Transverse colon (tissue), 3 donors: ENCODE data around the gene EML6.

Experiments
- POLR2A ChIP-seq: fragments of 450-650 bp; IDR thresholded peaks from one replicate; pipeline ENCODE4 v1.6.1; 2016; ENCODE audit warnings: antibody characterized with exemption, mild to moderate bottlenecking, moderate library complexity
- TF ChIP-seq, protein P1 (sequence below), 5 experiments: fragments of 200-600 bp in 3 of 5; fragments of 450-650 bp in 2 of 5; sonication (generic) in 3 of 5; IDR thresholded peaks; 1 replicate in 2 of 5; 2 replicates in 3 of 5; pipeline ENCODE4 v1.5.1; 2016 to 2017; ENCODE audit warnings: antibody characterized with exemption in 5 of 5, inconsistent platforms in 3 of 5, mild to moderate bottlenecking in 2 of 5, moderate library complexity in 1 of 5

DNA sequence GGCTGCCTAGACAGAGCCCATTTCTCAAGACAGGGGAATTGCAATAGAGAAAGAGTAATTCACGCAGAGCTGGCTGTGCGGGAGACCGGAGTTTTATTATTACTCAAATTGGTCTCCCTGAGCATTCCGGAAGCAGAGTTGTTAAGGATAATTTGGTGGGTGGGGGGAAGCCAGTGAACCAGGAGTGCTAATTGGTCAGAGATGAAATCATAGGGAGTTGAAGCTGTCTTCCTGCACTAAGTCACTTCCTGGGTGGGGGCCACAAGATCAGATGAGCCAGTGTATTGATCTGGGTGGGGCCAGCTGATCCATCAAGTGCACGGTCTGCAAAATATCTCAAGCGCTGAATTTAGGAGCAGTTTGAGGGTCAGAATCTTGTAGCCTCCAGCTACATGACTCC, 242.0 kb downstream of the EML6 start:
- TF ChIP-seq, protein P1, sequence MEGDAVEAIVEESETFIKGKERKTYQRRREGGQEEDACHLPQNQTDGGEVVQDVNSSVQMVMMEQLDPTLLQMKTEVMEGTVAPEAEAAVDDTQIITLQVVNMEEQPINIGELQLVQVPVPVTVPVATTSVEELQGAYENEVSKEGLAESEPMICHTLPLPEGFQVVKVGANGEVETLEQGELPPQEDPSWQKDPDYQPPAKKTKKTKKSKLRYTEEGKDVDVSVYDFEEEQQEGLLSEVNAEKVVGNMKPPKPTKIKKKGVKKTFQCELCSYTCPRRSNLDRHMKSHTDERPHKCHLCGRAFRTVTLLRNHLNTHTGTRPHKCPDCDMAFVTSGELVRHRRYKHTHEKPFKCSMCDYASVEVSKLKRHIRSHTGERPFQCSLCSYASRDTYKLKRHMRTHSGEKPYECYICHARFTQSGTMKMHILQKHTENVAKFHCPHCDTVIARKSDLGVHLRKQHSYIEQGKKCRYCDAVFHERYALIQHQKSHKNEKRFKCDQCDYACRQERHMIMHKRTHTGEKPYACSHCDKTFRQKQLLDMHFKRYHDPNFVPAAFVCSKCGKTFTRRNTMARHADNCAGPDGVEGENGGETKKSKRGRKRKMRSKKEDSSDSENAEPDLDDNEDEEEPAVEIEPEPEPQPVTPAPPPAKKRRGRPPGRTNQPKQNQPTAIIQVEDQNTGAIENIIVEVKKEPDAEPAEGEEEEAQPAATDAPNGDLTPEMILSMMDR (IDR thresholded peaks at IDR 0.05), result no peak
- no peak for TF ChIP-seq POLR2A
